ENCODE data around the gene URI1.

The URI1 gene

DNA sequence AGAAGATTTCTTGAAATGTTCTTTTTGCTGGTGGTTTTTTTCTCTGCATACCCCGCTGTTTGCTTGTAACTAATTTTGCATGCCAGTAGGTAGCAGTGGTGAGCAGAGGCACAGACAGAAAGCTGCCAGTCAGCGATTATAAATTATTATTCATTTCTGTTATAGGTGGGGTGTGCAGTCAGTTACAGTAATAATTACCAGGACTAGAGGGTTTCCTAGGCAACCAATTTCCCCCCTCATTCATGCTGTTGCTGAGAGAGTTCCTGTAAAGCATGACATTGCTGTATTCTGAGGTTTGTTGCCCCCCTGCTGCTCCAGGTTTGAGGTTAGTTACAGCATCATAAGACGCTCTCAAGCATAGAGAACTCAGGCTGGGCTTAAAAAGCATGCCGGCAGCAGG is 104.5 kb downstream of the URI1 start:
- peak; percentile 85 for TF ChIP-seq PKNOX1 (IDR thresholded peaks at IDR 0.05)
- TF ChIP-seq SUZ12 (IDR thresholded peaks at IDR 0.05), result no peak
- TF ChIP-seq HDGF (IDR thresholded peaks at IDR 0.05; ENCODE audit: borderline replicate concordance), result no peak
- no peak for TF ChIP-seq FOXK2 (IDR thresholded peaks at IDR 0.05)
- no peak for TF ChIP-seq FOXA1 (IDR thresholded peaks at IDR 0.05)
- TF ChIP-seq ZNF384 (IDR thresholded peaks at IDR 0.05), result no peak
- DNase-seq (ENCODE audit: extremely low spot score), result no peak
- ChIA-PET POLR2A (no interaction called here), CTCF (no interaction called here)

DNA sequence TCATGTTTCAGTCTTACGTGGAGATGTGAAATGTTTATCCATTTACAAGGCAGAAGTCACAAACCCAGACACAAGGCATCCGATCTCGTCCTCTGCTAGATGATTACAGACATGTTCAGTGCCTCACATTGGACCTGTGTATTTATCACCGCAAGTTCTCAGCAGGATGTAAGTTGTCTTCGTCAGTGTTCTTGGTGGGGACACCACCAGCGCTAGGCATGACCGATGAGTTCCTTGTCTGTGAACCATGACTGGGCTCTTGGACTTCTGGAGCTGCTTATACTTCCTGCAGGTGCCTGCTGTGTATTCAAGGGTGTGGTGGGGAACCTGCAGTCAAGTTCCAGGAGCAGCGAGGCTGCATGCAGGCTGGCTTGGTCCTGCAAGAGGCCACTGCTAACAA is 105.4 kb downstream of the URI1 start:
- ChIA-PET POLR2A (no interaction called here), CTCF (no interaction called here)
- no peak for TF ChIP-seq SUZ12 (IDR thresholded peaks at IDR 0.05)
- no peak for TF ChIP-seq FOXM1 (IDR thresholded peaks at IDR 0.05; ENCODE audit: borderline replicate concordance)
- no peak for TF ChIP-seq BHLHE40 (IDR thresholded peaks at IDR 0.05; ENCODE audit: borderline replicate concordance)
- no peak for TF ChIP-seq HDGF (IDR thresholded peaks at IDR 0.05; ENCODE audit: borderline replicate concordance)
- no peak for TF ChIP-seq TARDBP (IDR thresholded peaks at IDR 0.05)
- no peak for TF ChIP-seq SP1 (IDR thresholded peaks at IDR 0.05)
- no peak for DNase-seq (ENCODE audit: extremely low spot score)

DNA sequence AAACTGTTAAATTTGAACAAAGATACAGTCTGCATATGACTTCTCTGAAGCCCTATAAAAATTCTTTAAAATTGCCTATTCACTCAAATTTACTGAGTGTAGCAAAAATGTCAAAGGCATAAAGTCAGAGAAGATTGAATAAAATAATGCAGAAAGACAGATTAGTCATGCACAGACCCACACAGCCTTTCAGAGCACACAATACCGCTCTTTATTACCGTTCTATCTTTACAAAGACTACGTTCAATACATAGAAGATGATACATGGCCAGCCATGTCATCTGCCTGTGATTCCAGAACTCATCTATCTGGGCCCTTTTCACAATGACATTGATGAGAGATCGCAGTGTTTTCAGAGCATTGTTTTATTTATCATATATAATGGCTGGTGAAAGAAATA is 107.2 kb downstream of the URI1 start:
- TF ChIP-seq SP1 (IDR thresholded peaks at IDR 0.05) (no peak), CTBP1 (IDR thresholded peaks at IDR 0.05; ENCODE audit: borderline replicate concordance) (no peak), SUZ12 (IDR thresholded peaks at IDR 0.05) (no peak), BHLHE40 (IDR thresholded peaks at IDR 0.05; ENCODE audit: borderline replicate concordance) (no peak), TARDBP (IDR thresholded peaks at IDR 0.05) (no peak), FOXA1 (IDR thresholded peaks at IDR 0.05) (no peak), FOXK2 (IDR thresholded peaks at IDR 0.05) (no peak)
- POLR2A ChIA-PET, result no interaction called here
- CTCF ChIA-PET, result interaction anchor here (1.0 kb wide), 1 partner anchor 36 kb away, joined by 3 read pairs; no protein-coding TSS in a partner anchor
- DNase-seq (ENCODE audit: extremely low spot score), result no peak

DNA sequence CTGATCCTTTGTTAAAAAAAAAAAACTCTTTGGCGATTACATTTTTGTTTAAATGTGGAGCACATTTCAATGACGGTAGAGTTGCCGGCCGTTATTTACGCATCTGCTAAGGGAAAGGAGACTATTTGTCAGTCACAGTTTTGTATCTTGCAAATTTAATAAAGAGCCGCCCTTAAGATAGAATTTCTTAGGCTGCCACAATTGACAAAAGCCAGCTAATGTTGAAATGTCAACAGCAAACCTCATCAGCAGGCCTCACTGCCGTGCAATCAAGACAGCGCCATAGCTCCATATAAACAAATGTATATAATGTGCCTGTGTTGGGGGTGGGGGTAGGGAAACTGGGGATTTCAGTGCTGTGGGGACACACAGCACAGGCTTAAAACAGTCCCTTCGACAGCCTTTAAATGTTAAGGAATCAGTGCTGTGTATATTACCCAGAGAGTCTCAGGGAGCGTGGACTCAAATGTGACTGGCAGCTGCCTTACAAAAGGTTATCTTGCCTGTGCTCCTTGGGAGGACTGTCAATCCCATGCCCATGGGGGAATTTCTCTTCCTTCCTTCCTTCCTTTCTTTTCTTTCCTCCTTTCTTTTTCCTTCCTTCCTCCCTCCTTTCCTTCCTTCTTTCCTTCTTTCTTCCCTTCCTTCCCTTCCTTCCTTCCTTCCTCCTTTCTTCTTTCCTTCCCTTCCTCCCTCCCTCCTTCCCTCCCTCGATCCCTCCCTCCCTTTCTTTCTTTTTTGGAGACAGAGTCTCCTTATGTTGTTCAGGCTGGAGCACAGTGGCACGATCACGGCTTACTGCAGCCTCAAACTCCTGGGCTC is 108.0 kb downstream of the URI1 start:
- ChIA-PET CTCF (interaction anchor here (1.0 kb wide), 1 partner anchor 36 kb away, joined by 3 read pairs; no protein-coding TSS in a partner anchor), POLR2A (interaction anchor here (1.8 kb wide), 1 partner anchor 14 kb away, joined by 5 read pairs; no protein-coding TSS in a partner anchor)
- no peak for DNase-seq (ENCODE audit: extremely low spot score)
- no peak for TF ChIP-seq ARNT (IDR thresholded peaks at IDR 0.05)
- TF ChIP-seq PKNOX1 (IDR thresholded peaks at IDR 0.05), result peak; percentile 40; the same call in 1 of the 2 replicates

DNA sequence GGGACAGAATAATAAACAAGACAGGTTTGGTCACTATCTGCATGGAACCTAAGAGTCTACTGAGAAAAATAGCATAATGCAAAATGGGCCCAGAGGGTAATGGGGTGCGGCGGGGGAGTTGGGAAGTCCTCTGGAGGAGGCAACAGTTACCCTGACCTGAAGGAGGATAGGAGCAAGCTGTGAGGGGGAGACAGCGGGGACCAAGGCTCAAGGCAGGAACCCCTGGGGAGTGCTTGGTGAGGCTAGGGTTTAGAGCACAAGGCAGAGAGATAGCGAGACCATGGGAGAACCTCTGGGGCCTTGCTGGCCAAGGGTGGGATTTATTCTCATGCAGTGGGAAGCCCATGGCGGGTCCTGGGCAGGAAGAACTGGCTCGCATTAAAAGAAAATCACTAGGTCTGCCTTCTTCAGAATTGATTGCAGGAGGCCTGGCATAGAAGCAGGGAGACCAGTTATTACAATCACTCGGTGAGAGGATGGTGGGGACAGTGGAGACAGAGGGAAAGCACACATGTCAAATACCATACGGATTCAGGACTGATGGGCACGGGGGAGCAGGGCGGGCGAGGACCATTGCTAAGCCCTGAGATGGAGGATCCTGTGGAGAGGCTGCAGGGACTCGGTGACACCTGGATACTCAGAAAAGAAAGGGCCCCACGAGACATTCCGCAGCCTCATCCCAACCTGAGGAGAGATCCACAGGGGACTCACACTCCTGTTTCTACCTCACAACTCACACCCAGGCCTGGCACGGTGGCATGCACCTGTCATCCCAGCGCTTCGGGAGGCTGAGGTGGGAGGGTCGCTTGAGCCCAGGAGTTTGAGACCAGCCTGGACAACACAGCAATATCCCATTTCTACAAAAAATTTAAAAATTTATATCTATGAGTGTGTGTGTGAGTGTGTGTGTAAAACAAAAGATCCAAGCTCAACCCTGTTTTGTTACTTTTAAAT is 110.4 kb downstream of the URI1 start:
- no peak for DNase-seq (ENCODE audit: extremely low spot score)
- ChIA-PET POLR2A (interaction anchor here (1.8 kb wide), 1 partner anchor 16 kb away, joined by 5 read pairs; no protein-coding TSS in a partner anchor), CTCF (interaction anchor here (0.6 kb wide), 1 partner anchor 164 kb away, joined by 4 read pairs; no protein-coding TSS in a partner anchor)
- TF ChIP-seq PKNOX1 (IDR thresholded peaks at IDR 0.05) (no peak), FOXM1 (IDR thresholded peaks at IDR 0.05; ENCODE audit: borderline replicate concordance) (no peak), TARDBP (IDR thresholded peaks at IDR 0.05) (no peak), CTBP1 (IDR thresholded peaks at IDR 0.05; ENCODE audit: borderline replicate concordance) (no peak), ARNT (IDR thresholded peaks at IDR 0.05) (no peak), ELF4 (IDR thresholded peaks at IDR 0.05) (no peak), FOXK2 (IDR thresholded peaks at IDR 0.05) (no peak), SUZ12 (IDR thresholded peaks at IDR 0.05) (no peak), BHLHE40 (IDR thresholded peaks at IDR 0.05; ENCODE audit: borderline replicate concordance) (no peak), LEF1 (IDR thresholded peaks at IDR 0.05; ENCODE audit: borderline replicate concordance) (no peak), L3MBTL2 (conservative IDR thresholded peaks at IDR 0.05) (no peak)

GRCh38 chr19:30053558-30053957 is 111.5 kb downstream of the URI1 start:
- CTCF ChIA-PET, result no interaction called here
- DNase-seq (ENCODE audit: extremely low spot score), result no peak
- TF ChIP-seq ZNF384 (IDR thresholded peaks at IDR 0.05) (no peak), ARNT (IDR thresholded peaks at IDR 0.05) (no peak), NFRKB (IDR thresholded peaks at IDR 0.05) (no peak), FOXM1 (IDR thresholded peaks at IDR 0.05; ENCODE audit: borderline replicate concordance) (no peak), ELF4 (IDR thresholded peaks at IDR 0.05) (no peak), TARDBP (IDR thresholded peaks at IDR 0.05) (no peak), CTBP1 (IDR thresholded peaks at IDR 0.05; ENCODE audit: borderline replicate concordance) (no peak), SP1 (IDR thresholded peaks at IDR 0.05) (no peak)
- POLR2A ChIA-PET, result no interaction called here

All from HEK293T (cell line).